Lung microvascular endothelial cell (primary cell): ENCODE results near the gene TMEM63C. TPM values are rescaled to one million over a fixed set of nuclear protein-coding genes. Genes with fewer than 3 reads are reported as not detected.
"Not testable (repeated sequence)": the region's sequence is repeated elsewhere in the genome, so short reads cannot be mapped to it uniquely, and the experiment has no call there.

ENCODE experiments used
- DNase-seq, 2 donors: peaks; one replicate each; pipeline versions ENCODE4 v3.0.0 to v3.0.0-alpha.2; 2010; ENCODE audit warnings: low read depth in 2 of 2
- total RNA-seq: library from RNA; depleted of rRNA; stranded (reverse); fragments of >200 nt; gene quantifications from 2 replicates; pipeline ENCODE4 v1.2.1, GENCODE V29; 2014

The TMEM63C gene
- total RNA-seq, 1 donor from 2014 or later: 0.79 TPM

GRCh38 chr14:77276295-77276935 is 94.8 kb downstream of the TMEM63C start:
- no peak for DNase-seq

GRCh38 chr14:77276959-77277358 is 95.4 kb downstream of the TMEM63C start:
- DNase-seq: no peak

GRCh38 chr14:77278461-77279230 is 97.0 kb downstream of the TMEM63C start:
- no peak for DNase-seq

DNA sequence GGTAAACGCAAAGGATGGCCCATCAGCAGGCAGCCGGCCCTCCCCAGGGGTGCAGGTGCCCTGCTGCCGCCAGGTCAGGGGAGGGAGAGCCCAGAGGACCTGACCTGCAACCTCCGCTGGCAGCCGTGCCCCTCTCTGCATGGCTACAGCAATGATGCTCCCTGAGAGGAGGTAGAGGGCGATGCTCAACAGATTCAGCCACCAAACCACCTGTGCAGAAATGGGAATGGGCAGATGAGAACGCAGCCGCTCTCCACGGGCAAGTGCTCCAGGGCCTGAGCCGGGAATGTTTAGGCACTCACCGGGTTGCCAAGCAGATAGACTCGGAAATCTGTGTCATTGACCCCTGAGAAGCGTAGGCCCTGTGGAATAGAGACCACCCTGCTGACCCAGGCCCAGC is 98.1 kb downstream of the TMEM63C start:
- DNase-seq: no peak

DNA sequence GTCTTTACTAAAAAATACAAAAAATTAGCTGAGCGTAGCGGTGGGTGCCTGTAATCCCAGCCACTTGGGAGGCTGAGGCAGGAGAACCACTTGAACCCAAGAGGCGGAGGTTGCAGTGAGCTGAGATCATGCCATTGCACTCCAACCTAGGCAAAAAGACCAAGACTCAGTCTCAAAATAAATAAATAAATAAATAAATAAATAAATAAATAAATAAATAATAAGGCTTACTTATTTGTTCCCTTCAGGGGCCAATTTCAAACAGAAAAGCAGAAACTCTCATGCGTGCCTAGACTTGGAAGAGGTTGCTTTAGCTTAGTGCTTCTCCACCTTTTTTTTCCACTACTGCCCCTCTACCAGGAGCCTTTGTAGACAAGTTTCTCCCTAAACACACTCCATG is 99.3 kb downstream of the TMEM63C start:
- DNase-seq: not testable (repeated sequence)

- no peak for DNase-seq
Observed at GRCh38 chr14:77281852-77282410, 100.3 kb downstream of the TMEM63C start.

DNA sequence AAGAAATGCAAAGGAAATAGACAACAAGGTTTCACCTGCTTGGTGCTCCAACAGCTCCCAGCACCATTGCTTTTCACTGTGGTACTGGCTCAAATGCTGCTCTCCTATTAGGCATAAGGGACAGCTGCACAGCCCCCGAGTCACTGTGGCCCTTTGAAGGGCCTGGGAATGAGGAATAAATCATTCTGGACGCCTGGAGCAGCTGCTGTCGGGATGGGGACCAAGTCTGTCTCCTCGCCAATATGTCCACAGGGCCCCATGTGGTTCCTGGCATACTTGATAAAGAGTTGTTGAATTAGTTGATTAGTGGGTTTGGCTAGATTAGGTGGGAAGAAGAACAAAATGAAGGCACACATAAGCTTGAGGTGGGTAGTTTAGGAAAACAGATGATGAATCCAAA is 102.5 kb downstream of the TMEM63C start:
- no peak for DNase-seq

DNA sequence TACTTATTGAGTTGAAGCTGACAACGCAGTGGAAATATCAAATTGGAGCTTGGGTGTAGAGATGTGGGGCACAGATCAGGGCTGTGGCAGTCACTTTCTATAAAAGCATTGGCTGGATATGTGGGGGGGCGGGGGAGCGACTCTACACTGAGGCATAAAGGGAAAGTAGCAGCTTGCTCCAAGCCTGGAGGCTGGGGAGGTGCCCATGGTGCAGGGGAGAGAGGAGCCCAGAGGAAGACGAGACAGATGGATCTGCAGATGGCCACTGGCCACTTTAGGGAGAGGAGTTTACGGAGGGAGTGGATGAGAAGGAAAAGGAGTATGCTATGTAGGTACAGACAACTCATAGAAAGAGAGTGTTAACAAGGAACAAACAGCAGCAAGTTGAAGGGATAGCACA is 102.9 kb downstream of the TMEM63C start:
- DNase-seq: no peak

- DNase-seq: no peak
Observed at GRCh38 chr14:77286576-77286975, 105.0 kb downstream of the TMEM63C start.

- DNase-seq: no peak
Observed at GRCh38 chr14:77290705-77291104, 109.1 kb downstream of the TMEM63C start.

DNA sequence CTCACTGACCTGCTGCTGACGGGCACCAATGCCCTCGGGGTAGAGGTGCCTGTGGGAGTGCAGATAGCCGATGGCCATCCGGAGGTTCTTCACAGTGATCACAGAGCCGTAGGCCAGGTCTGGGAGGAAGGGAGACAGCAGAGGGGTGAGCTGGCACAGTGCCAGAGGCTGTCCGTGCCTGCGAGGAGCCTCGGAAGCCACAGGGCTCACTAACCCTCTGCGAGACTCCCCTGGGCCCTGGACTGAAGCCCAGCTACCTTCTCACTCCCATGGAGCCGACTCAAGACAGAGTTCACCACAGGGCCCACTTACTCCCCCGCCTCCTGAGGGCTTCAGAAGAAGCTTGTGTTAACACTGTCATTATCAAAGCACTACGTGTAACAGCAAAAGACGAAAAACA is 114.6 kb downstream of the TMEM63C start:
- no peak for DNase-seq

DNA sequence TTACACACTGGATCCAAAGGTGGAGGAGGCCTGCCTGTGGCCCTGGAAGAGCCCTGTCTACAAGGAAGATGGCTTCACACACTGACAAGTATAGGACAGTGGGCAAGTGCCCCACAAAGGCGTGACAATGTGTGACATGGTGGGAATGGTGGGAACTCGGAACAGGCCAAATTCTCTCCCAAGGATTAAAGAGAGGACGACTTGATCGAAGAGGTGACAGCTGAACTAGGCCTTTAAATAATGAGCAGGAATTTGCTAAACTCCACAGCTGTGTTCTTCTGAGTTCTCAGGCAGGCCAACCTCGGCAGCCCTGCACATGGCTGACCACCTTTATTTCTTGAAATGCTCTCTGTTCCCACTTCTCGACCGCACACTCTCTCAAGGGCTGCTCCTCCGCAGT is 115.3 kb downstream of the TMEM63C start:
- DNase-seq: no peak

- no peak for DNase-seq
Observed at GRCh38 chr14:77299771-77300170, 118.2 kb downstream of the TMEM63C start.

GRCh38 chr14:77301103-77301502 is 119.5 kb downstream of the TMEM63C start:
- DNase-seq: peak; percentile 87 to 89

GRCh38 chr14:77302926-77303325 is 121.3 kb downstream of the TMEM63C start:
- DNase-seq: peak in 1 of 2 donors; percentile 76

- DNase-seq: peak; percentile 70 to 96
Observed at GRCh38 chr14:77303417-77304156, 122.0 kb downstream of the TMEM63C start.

DNA sequence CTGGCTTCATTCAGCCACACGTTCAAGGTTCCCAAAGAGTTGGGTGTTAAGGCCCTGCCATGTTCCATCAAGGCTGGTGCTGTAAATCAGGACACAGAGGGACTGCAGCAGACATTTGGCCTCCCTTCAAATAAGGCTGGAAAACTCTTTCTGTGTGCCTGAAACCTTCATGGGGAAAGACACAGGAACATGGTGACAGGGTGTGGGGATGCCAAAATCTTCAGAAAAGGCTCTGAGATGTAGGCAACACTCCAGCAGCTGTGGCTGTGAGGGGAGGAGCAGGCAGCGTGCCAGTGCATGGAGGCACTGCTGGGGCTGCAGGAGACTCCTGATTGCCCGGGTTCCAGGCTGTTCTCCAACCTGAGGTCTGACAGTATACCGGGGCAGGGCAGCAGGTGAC is 124.1 kb downstream of the TMEM63C start:
- DNase-seq: no peak

GRCh38 chr14:77306416-77306815 is 124.8 kb downstream of the TMEM63C start:
- no peak for DNase-seq

DNA sequence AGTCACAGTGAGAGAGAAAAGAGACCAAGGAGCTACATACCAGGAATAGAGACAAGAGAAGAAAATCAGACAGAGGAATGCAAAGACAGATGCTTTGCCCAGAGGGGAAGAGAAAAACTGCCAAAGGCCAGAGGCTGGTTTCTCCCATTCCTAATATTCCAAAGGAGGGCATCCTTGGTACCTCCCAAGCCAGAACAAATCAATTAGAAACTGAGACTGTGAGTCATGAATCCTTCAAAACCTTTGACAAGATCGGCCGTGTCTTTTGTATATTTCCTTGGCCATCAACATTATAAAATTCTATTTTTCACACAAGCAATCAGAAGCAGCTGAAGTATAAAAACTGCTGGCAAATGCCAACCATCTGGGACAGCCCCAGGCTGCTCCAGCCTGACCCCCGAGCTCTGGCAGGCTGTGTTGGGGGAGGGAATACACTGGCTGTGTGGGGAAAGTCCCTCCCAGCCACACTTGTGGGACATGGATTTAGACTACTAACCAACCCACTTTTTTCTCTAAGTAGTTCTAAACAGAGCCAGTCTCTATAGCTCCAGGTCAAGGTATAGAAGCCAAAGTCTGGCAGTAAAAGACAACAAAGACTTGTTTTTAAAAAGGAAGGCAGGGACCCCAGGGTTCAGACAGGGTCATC is 125.4 kb downstream of the TMEM63C start:
- DNase-seq: peak in 1 of 2 donors; percentile 55
